ENCODE results near the gene SLC25A21.
"Not testable (repeated sequence)": the region's sequence is repeated elsewhere in the genome, so short reads cannot be mapped to it uniquely, and the experiment has no call there.

The SLC25A21 gene

GRCh38 chr14:36817071-36817930, 355.1 kb downstream of the SLC25A21 start:
- DNase-seq = no peak

GRCh38 chr14:36816481-36816880, 355.9 kb downstream of the SLC25A21 start:
- no peak for DNase-seq

- DNase-seq = not testable (repeated sequence)
These were observed 357.6 kb downstream of the SLC25A21 start for GRCh38 chr14:36814783-36815182.

- DNase-seq = no peak
These were observed 362.2 kb downstream of the SLC25A21 start for GRCh38 chr14:36810209-36810608.

- DNase-seq = no peak
These were observed 364.7 kb downstream of the SLC25A21 start for GRCh38 chr14:36807727-36808126.

- no peak for DNase-seq
These were observed 367.3 kb downstream of the SLC25A21 start for GRCh38 chr14:36805131-36805559.

GRCh38 chr14:36797634-36798033, 374.8 kb downstream of the SLC25A21 start:
- no peak for DNase-seq

GRCh38 chr14:36791402-36791801, 381.0 kb downstream of the SLC25A21 start:
- no peak for DNase-seq

- no peak for DNase-seq
These were observed 386.9 kb downstream of the SLC25A21 start for GRCh38 chr14:36785511-36785910.

GRCh38 chr14:36784541-36784940, 387.9 kb downstream of the SLC25A21 start:
- DNase-seq = no peak

GRCh38 chr14:36781897-36782296, 390.5 kb downstream of the SLC25A21 start:
- no peak for DNase-seq

- DNase-seq = no peak
These were observed 398.8 kb downstream of the SLC25A21 start for GRCh38 chr14:36773558-36773957.

GRCh38 chr14:36773136-36773540, 399.3 kb downstream of the SLC25A21 start:
- no peak for DNase-seq

GRCh38 chr14:36771028-36771640, 401.3 kb downstream of the SLC25A21 start:
- no peak for DNase-seq

GRCh38 chr14:36768638-36769337, 403.6 kb downstream of the SLC25A21 start:
- no peak for DNase-seq

- no peak for DNase-seq
These were observed 404.7 kb downstream of the SLC25A21 start for GRCh38 chr14:36767603-36768281.

GRCh38 chr14:36766974-36767373, 405.4 kb downstream of the SLC25A21 start:
- no peak for DNase-seq

GRCh38 chr14:36757734-36758601, 414.4 kb downstream of the SLC25A21 start:
- no peak for DNase-seq

GRCh38 chr14:36756226-36756625, 416.2 kb downstream of the SLC25A21 start:
- no peak for DNase-seq

- no peak for DNase-seq
These were observed 416.6 kb downstream of the SLC25A21 start for GRCh38 chr14:36755756-36756155.

- DNase-seq = no peak
These were observed 420.5 kb downstream of the SLC25A21 start for GRCh38 chr14:36751920-36752319.

GRCh38 chr14:36751106-36751505, 421.3 kb downstream of the SLC25A21 start:
- DNase-seq = no peak
